Activated CD4-positive, alpha-beta T cell treated with anti-CD3 and anti-CD28 coated beads for 4 hours (primary cell): ENCODE data around the gene TNN.
A peak's percentile ranks its signal among the peaks of the same experiment; 100 is the strongest.

Experiments used
- DNase-seq, 2 donors: peaks; one replicate each; pipeline ENCODE4 v3.0.0-alpha.2; 2020

Gene TNN

DNA sequence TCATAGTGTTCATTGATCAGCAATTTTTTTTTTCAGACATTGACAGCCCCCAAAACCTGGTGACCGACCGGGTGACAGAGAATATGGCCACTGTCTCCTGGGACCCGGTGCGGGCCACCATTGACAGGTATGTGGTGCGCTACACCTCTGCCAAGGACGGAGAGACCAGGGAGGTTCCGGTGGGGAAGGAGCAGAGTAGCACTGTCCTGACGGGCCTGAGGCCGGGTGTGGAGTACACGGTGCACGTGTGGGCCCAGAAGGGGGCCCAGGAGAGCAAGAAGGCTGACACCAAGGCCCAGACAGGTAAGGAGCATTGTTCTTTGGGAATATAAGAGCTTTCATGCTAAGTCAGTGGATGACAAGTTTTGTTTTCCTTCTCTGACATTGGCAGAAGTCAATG, 49.3 kb downstream of the TNN start:
- DNase-seq, result no peak

DNA sequence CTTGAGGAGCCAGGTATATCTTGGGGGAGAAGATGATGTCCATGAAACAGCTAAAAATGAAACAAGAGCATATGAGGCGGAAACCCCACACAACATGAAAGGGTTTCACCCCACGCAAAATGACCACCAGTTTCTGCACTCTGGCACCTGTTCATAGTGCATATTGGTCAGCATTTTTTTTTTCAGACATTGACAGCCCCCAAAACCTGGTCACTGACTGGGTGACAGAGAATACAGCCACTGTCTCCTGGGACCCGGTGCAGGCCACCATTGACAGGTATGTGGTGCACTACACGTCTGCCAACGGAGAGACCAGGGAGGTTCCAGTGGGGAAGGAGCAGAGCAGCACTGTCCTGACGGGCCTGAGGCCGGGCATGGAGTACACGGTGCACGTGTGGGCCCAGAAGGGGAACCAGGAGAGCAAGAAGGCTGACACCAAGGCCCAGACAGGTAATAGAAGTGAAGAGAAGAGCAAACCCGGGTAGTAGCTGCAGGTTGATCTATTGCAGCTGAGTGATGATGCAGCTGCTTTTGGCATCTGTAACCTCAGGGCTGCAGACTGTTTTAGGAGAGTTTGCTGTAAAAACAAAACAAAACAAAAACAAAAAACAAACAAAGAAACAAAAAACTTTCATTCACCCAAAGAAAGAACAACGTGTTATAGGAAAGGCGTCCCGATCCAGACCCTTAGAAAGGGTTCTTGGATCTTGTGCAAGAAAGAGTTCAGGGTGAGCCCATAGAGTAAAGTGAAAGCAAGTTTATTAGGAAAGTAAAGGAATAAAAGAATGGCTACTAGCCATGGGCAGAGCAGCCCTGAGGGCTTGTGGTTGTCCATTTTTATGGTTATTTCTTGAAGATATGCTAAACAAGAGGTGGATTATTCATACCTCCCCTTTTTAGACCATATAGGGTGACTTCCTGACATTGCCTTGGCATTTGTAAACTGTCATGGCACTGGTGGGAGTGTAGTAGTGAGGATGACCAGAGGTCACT, 51.0 kb downstream of the TNN start:
- DNase-seq, result no peak

DNA sequence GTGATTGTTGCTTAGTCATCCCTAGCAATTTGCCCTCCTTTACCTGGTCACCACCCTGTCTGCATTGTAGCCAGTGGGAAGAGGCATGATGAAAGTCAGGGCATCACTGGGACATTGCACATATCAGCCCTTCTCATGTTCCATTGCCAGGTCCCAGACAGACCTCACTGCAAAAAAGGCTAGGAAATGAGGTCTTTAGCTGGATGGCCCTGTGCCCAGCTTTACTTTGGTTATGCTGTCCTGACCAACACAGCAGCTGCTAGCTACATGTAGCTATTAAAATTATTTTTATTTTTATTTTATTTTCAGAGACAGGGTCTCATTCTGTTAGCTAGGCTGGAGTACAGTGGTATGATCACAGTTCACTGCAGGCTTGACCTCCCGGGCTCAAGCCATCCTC, 52.9 kb downstream of the TNN start:
- no peak for DNase-seq

DNA sequence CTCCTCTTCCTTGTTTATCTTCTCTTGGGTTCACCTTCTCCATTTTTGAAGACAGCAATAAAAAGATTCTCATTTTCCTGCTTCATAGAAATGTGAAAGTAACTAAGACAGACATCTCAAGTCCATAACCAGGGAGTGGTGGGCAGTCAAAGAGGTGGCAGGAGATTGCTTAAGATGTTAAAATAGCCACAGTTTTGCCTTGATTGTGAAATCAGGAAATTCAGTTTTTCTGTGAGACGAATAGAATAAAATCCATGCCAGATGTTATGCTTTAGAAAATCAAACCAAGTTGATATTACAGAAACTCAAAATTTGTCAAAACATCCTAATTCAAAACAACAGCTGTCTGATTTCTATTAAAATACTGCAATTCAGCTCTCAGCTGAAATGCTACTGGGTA, 57.2 kb downstream of the TNN start:
- DNase-seq, result no peak

DNA sequence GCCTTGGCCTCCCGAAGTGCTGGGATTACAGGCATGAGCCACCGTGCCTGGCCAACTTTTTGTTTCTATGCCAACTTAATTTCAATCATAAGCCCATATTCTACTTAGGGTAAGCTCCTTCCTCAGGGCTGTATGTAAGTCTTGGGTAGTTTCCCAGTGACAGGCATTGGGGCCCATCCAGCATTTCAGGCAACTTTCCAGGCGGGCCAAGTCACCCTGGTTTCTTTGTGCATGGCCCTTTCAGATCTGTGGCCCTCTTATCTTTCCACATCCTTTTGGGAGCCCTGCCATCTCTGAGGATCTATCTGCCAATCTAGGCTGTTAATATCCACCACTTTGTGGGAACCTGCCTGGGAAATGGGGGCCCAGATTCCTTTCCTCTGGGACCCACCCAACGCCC, 58.7 kb downstream of the TNN start:
- no peak for DNase-seq

DNA sequence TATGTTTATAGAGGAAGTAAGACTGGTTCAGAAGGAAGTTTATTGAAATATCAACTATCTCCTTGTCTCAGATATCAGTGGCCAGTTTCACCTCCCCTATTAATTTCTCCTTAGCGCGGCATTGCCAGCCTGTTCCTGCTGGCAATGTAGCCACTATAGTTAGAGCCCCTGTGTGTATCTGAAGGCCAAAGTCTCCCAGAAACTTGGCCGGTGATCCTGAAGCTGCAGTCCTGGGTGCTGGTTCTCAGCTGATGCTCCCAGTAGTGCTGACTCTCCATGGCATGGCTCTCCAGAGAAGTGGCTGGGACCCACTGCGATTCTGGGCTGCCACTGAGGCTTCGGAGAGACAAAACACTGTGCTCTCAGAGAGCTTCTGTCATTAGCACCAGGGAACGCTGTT, 59.9 kb downstream of the TNN start:
- no peak for DNase-seq

DNA sequence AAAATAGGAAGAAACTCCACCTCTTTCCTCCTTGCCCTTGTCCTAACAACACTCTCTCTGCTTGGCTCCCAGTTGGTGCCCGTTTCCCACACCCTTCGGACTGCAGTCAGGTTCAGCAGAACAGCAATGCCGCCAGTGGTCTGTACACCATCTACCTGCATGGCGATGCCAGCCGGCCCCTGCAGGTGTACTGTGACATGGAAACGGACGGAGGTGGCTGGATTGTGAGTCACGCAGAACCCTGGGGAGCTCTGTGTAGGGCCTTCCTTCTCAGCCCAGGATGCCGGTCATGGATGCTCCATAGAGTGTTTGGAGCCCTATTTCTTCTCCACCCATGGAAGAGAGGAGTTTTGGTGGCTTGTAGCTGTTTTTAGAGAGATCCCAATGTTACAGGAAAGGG, 60.9 kb downstream of the TNN start:
- DNase-seq, result no peak

DNA sequence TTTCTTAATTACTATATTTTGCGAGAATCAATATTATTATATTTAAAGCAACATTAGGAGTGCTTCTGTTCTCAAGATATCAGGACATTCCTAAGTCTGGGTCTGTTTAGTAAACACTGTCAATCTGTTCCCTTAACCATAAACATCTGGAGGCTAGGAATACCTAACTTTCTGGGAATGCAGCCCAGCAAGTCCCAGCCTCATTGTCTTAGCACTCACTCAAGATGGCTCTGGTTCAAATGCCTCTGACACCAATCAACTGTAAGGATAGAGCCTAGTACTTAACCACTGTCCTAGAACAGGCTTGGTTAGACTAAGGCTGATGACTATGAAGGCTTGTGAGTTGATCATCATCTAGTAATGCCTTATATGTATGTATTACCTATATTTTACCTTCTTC, 61.5 kb downstream of the TNN start:
- DNase-seq, result no peak

DNA sequence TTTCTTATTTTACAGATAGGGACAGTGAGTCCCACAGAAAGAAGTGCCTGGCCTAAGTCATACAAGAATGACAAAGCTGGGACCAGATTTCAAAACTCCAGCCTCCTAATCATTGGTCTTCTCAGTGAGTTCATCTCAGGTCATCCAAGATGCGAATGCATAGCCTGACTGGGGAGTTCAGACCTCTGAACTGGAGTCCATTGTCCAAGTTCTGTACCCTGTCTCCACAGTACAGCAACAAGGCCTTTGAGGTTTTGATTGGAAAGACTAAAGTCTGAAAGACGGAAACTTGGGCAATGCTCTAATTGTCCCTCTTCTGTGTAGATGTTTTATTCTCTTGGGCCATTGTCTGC, 62.0 kb downstream of the TNN start:
- no peak for DNase-seq

DNA sequence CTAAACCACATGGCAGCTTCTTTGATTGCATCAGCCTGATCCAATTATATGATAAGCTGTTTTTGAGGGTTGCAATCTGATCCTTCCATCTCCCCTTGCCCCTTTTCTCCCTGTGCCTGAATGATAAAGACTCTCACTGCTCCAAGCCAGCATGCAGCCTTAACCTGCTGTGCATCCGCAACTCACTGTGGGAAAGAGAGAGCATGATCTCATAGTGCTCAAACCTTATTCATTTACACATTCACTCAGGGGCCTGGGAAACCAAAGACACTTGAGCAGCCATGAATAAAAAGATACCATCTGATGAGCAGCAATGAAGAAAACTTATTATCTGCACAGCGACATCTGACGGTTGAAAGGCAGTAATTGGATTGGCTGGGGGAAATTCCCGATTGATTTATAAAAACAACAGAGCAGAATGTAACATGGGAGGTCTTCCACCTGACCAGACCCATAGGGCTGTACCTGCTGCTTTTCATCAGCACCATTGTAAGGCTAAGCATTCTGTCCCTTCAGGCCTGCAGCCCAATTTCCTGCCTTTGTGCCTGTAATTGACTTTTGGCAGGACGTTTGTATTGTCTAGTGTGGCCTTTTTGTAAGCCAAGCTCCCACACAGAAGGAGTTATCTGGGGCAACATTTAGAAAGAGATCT, 62.5 kb downstream of the TNN start:
- no peak for DNase-seq

DNA sequence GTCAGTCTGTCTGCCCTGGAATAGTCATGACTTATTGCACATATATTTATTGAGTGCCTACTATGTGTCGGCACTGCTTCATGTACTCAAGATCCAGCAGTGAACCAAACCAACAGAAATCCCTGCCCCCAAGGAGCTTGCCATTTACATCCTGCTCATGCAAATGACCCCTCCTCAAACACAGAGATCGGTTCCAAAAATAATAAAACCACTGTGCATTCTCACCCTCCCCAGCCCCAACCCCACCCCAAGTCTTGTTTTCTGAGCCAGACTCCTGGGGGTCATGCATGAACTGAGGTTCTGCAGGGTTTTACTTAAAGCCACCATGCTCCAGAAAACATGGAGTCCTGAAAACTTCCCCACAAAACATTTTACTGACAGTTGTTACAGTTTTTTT, 63.0 kb downstream of the TNN start:
- DNase-seq, result no peak

DNA sequence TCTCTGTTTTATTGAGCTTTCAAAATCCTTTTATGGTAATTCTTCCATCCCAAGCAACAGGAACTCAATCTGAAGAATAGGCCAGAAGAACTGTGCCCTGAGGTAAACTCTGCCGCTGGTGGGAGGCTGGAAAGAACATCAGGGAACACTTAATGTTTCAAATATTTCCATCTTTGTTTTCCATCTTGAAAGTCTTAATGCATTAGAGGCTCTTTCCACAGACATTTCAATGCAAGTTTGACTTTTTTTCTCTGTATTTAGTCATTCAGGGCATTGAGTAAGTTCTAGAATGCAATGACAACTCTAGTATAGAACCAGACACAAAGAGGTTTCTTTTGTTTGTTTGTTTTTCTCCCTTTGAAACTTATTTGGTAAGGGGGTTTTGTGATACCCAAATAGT, 63.5 kb downstream of the TNN start:
- no peak for DNase-seq

DNA sequence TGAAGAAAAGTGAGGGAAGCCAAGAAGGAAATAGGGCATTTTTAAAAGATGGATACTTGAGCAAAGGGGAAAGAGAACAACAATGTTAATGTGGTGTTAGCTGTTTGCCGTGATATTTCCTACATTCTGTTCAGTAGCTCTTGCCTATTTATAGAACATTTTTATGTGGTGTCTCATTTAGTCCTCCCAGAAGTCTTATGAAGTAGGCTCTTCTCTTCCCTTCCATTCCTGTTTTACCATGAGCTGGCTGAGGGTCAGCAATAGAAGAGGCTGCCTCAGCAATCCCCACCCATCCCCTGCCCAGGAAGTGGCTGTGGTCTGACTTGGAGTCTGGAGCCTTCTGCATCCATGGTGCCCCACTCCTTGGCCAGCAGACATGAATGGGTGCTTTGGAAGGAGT, 64.8 kb downstream of the TNN start:
- no peak for DNase-seq

DNA sequence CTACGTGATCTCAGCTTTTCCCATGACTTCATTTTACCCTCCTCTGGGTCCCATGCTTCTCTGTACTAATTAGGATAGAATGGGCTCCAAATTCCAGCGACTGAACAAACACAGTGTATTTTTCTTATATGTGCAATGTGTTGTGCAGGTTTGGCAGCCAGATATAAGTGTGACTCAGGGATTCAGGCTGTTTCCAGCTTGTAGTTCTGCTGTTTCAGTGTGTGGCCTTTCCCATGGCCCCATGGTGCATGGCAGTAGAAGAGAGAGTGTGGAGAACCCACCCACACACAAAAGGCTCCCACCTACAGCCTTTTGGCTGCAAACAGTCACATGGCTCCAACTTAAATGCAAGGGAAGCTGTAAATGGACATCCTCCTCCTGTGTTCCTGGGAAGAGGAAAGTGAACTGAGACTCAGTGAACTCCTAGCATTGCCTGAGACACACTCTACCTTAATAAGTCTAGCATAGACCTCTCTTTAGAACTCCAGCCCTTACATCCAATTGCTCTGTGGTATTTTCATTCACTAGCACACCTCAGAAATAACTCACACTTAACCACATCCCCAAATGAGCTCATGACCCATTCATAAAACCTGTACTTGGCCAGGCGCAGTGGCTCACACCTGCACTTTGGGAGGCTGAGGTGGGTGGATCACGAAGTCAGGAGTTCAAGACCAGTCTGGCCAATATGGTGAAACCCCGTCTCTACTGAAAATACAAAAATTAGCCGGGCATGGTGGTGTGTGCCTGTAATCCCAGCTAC, 66.2 kb downstream of the TNN start:
- DNase-seq, result no peak

DNA sequence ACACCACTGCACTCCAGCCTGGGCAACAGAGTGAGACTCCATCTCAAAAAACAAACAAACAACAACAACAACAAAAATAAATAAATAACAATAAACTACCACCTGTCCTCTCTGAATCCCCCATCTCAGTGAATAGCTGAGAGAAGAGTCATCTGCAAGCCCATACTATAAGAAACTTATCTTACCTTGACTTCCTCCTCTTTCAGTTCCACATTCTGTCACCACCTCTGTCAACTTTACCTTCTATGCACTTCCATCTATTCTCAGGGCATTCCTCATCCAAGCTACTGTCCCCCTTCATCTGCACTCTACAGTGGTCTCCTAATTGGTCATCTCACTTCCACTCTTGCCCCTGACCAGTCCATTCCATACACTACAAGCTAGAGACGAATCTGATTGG, 66.9 kb downstream of the TNN start:
- DNase-seq, result no peak

DNA sequence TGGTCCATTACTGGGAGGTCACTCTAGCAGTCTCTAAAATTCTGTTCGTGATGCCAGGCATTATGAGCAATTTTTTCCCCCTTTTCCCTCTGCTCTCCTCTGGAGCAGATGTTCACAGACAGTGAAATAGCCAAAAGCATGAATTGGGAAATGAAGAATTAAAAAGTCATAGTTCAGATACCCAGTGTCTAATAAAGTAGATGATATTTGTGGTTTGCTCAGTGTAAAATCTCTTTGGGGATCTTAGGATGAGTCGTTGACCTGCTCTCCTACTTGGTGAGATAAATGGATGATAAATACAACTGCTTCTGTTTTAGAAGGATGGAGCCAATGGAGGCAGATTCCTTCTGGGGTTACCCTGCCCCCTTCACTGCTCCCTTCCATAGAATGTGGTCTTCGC, 68.6 kb downstream of the TNN start:
- DNase-seq, result no peak

DNA sequence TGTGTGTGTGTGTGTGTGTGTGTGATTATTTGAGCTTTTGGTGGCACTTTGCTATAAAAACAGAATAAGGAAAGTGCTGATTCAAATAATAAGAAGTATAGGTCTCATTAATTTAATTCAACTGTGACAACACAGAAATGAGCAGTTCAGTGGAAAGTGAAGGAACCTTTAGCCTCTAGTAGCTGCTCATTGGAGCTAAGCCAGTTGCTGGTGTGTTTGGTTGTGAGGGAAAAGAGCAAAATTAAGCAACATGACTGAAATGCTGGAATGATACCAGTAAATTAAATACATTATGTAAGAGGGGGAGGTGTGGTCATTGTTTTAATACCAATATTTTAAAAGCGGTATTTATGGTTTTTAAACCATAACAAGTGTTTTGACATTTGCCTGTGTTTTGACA, 69.7 kb downstream of the TNN start:
- no peak for DNase-seq

DNA sequence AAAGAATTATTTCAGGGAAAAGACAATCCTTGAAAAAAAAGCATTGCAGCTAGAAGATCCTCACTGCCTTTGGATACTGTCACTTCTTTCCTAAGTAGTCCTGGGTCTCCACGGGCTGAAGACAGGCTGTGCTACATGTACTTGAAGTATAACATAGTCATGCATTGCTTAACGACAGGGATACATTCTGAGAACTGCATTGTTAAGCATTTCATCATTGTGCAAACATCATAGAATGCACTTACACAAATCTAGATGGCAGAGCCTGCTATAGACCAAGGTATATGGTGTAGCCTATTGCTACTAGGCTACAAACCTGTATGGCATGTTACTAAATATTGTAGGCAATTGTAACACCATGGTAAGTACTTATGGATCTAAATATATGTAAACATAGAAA, 70.9 kb downstream of the TNN start:
- DNase-seq, result no peak

DNA sequence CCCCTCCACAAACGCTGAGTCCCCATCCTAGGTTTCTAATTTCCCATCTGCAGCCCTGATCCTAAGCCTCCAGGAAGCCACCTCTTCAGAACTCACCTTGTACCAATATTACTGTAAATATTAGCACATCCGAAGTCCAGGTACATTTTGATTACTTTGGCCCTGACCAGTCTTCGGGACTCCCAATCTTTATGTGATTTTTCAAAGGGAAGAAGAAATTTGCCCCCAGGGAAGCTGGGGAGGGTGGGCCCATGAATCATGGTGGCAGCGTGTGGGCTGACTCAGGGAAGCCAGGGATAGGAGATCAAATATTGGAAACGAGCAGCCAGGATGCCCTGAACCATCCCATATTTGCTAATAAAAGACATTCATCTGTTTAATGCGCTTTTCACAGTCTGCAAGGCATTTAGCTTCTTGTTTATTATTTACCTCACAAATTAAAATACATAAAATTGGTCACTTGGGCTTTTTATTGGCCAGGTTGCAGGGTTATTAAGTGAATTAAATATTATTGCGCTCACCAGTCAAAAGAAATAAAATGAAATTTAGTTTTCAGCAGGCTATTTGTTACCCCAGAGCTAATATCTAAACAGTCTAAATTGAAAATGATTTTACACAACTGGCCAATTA, 78.4 kb downstream of the TNN start:
- no peak for DNase-seq

DNA sequence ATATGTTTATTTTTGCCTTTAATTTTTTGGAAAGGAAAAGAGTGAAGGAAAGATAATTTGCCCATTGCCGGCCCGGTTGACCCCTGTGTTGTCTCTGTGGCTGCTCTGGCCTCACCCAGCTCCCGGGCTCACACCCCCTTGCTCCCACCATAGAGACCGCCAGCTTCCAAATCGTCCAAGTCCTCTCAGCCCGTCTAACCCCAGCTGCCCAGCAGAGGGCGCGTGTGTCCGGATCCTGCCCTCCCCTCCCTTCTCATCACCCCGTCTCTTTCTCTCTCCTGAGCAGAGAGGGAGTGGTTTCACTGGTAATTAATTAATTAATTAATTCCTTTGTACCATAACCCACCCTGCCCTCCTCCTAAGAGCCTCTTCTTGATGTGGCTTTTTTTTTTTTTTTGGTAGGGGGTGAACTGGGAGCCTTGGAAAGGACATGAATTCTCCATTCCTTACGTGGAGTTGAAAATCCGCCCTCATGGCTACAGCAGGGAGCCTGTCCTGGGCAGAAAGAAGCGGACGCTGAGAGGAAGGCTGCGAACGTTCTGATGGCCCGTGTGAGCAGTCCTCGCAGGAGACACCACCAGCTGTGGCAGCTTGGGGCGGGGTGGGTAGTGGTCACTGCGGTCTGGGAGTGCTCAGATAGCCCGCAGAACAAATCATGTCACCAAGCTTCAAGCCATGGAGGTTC, 79.0 kb downstream of the TNN start:
- DNase-seq, result peak; percentile 46 to 64

DNA sequence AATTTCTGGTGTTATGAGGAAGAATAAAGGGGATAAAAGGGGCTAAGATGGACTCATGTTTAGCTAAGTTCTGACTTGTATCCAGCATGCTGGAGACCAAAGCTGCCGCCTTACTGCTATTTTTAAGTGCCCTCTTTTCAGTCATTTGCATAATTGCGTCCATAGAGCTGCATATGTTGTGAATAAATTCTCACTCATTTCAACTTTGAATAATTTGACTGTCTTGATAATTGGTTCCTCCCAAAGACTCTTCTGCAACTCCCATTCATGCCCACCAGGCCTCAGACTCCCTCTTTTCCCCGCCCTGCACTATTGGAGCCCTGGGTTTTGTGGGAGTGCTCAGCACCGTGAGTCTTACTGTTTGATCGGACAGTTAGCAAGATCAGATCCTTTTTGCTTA, 79.9 kb downstream of the TNN start:
- no peak for DNase-seq

DNA sequence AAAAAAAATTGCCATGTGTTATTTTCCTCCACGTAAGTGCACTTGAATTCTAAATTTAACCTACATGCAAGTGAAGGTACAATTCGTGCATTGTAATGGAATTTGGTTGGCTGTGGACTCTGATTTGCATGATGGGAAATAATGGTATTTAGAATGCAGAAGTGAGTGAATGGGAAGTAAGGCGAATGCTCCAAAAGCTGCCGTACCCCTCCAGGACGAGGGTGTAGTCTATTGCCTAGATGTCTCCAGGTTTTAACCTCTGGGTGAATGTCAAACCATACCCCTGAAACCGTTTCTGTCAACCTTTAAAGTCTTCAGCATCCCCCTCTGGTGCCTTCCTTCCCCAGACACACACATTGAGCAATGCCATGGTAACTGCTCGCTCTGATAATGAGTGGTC, 80.4 kb downstream of the TNN start:
- no peak for DNase-seq
